Neural cell (in vitro differentiated cells): ENCODE results near the gene ECT2L.

Source experiments
- CTCF ChIP-seq: fragments of 450-650 bp; IDR thresholded peaks from 2 replicates; pipeline ENCODE4 v1.5.1; 2014; ENCODE audit warnings: antibody characterized with exemption, mild to moderate bottlenecking, moderate library complexity; ENCODE audit not compliant: poor library complexity, severe bottlenecking
- EP300 ChIP-seq: fragments of 450-650 bp; conservative IDR thresholded peaks from 2 replicates; pipeline ENCODE4 v1.6.1; 2014; ENCODE audit warnings: antibody characterized with exemption, mild to moderate bottlenecking, moderate library complexity; ENCODE audit not compliant: poor library complexity, severe bottlenecking
- EZH2 ChIP-seq: fragments of 200-600, 300-800 bp; shearing (Covaris generic), sonication (generic); IDR thresholded peaks from 2 replicates; pipeline ENCODE4 v1.6.1; 2014; ENCODE audit warnings: antibody characterized with exemption, low read length, borderline replicate concordance, mild to moderate bottlenecking; ENCODE audit not compliant: insufficient read depth, poor library complexity, severe bottlenecking
- REST ChIP-seq: IDR thresholded peaks from 2 replicates; pipeline ENCODE4 v1.6.1; 2012; ENCODE audit warnings: borderline replicate concordance
- TAF1 ChIP-seq: IDR thresholded peaks from 2 replicates; pipeline ENCODE4 v1.6.1; 2012; ENCODE audit warnings: low read depth

- TF ChIP-seq CTCF = no peak
- no peak for TF ChIP-seq TAF1
- no peak for TF ChIP-seq EP300
- no peak for TF ChIP-seq EZH2
- TF ChIP-seq REST = no peak
Measured at GRCh38 chr6:138914701-138915100, 118.8 kb downstream of the ECT2L start.
